PC-9 (cell line): ENCODE measurements around the gene ATP5MC2.

ENCODE experiments used
- EZH2 ChIP-seq: fragments of 200-600 bp; sonication (generic); IDR thresholded peaks from 2 replicates; pipeline ENCODE4 v1.8.0; 2017; ENCODE audit warnings: antibody characterized with exemption, low read depth
- TF ChIP-seq, protein P1 (sequence below): fragments of 200-600 bp; sonication (generic); conservative IDR thresholded peaks from 2 replicates; pipeline ENCODE4 v1.6.1; 2017; ENCODE audit warnings: mixed run types, antibody characterized with exemption, mild to moderate bottlenecking, moderate library complexity

DNA sequence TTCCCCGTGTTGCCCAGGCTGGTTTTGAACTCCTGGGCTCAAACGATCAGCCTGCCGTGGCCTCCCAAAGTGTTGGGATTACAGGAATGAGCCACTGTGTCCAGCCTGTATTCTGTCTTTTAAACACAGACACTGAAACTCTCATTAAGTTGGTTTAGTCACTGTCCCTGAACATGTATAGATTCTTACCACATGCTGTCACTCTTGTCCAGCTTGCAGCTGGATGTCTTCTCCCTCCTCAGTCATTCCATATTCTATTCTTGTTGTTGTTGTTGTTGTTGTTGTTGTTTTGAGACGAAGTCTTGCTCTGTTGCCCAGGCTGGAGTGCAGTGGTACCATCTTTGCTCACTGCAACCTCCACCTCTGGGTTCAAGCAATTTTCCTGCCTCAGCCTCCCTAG, 12.3 kb upstream of the ATP5MC2 start:
- TF ChIP-seq, protein P1, sequence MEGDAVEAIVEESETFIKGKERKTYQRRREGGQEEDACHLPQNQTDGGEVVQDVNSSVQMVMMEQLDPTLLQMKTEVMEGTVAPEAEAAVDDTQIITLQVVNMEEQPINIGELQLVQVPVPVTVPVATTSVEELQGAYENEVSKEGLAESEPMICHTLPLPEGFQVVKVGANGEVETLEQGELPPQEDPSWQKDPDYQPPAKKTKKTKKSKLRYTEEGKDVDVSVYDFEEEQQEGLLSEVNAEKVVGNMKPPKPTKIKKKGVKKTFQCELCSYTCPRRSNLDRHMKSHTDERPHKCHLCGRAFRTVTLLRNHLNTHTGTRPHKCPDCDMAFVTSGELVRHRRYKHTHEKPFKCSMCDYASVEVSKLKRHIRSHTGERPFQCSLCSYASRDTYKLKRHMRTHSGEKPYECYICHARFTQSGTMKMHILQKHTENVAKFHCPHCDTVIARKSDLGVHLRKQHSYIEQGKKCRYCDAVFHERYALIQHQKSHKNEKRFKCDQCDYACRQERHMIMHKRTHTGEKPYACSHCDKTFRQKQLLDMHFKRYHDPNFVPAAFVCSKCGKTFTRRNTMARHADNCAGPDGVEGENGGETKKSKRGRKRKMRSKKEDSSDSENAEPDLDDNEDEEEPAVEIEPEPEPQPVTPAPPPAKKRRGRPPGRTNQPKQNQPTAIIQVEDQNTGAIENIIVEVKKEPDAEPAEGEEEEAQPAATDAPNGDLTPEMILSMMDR: no peak
- TF ChIP-seq EZH2: no peak
